ENCODE data around the gene MARVELD1. TPM values are rescaled to one million over a fixed set of nuclear protein-coding genes. Genes with fewer than 3 reads are reported as not detected.

MARVELD1 gene
- total RNA-seq: 11.2 and 12.5 TPM in 2 replicates

DNA sequence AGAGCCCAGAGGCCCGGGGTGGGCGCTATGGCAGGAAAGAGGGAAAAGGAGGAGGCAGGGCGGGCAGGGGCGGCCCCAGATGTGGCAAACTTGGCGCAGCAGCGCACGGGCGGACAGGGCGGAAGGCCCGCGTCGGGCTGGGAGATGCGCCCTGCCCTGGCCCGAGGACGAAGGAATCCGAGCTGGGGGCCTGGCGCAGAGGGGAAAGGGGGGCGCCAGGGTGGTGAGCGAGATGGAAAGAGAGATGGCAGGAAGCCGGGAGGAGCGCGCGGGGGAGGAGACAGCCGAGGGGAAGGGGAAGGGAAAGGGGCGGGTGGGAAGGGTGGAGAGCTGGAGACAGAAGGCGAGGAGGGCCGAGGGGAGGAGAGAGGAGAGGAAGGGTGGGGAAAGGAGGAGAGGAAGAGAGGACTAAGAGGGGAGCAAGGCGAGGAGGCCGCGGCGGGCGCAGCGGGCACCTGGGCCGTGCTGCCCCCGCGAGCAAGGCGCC lies at the start of gene MARVELD1:
MARVELD1 (plus strand) TSS at position 392 of the 487 bp plus-strand sequence. CDS start 147 bp downstream, outside the sequence.

DNA sequence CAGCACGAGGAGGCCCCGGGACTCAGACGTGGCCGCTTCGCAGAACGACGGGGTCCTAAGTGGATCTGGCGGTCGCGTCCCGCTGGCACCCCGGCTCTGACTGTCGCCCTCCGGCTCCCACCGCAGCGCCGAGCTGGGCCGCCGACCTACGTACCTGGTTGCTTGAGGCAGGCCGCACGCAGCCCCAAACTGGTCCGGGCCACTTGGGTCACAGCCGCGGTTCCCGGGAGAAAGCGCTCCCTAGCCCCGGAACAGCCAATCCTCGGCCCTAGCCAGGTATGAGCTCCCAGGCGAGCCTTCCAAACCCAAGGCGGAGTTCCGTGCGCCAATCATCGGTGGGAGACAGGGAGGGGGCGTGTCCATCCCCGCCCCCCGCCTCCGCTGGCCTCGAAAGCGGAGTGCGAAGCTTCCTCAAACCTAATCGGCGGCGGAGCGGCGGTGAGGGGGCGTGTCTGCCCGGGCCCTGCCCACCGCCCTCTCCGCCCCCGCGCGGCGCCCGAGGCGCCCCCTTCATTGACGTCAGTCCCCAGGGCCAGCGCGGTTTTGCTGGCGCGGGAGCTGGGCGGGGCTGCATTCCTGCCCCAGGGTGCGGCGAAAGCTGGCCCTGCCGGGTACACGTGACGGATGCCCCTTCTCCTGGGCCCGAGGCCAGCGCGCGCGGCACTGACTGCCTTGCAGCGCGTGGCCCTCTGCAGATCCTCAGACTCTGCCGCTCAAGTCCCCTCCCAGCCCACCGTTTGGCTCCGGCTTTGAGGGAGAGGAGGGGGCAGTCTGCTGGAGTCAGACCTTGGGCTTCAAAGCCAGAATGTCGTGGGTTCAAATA lies 26.4 kb upstream of the MARVELD1 start, which contains the start of gene AVPI1:
AVPI1 (minus strand) TSS at position 280 of the 823 bp plus-strand sequence. CDS start 7,336 bp downstream, outside the sequence.

DNA sequence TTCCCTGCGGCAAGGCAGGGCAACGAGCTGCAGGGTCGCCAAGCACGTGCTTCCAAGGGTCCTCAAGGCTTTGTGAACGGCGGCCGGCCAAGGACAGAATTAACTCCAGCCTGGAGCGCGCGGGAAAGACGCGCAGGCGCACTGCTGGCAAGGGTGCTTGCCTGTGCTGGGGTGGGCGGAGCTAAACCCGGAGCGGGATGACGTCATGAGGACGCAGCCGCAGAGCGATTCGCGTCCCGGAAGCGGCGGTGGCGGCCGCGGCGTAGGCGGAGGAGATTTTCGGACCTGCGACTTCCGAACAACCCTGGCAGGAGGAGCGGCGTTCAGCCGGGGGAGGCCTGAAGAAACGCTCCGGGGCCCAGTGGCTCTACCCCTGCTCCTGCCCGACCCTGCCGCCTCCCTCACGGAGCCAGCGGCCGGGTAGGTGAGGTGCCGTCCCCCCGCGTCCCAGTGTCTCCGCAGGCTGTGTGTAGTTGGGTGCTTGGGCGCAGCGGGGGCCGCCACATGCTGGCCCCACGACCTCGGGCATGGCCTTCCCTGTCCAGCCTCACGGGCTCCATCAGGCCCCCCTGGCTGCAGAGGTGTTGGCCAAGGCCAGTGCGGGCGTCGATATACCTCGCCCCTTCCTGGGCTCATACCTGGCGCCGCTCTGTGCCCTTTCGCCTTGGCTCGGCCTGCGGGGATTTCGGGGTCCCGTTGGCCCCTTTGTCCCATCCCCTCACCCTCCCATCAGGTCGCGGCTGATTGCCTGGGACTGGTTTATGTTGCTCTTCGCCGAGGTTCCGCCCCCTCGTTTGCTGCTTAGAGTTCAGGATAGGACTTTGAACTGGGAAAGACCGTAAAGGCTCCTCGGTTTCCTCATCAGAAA lies 23.6 kb downstream of the MARVELD1 start, which contains the start of gene ZFYVE27:
ZFYVE27 (plus strand) TSS at position 227 of the 868 bp plus-strand sequence. CDS start 1,350 bp downstream, outside the sequence.

Other genes starting within 250 kb of the MARVELD1 start
- gene MMS19, start 215.3 kb upstream of the MARVELD1 start, total RNA-seq: 56.8 and 83.9 TPM in 2 replicates
- 41.0 and 58.7 TPM in 2 replicates for gene UBTD1, start 214.8 kb upstream of the MARVELD1 start, total RNA-seq
- 0.36 and 0.56 TPM in 2 replicates for gene ANKRD2, start 141.0 kb upstream of the MARVELD1 start, total RNA-seq
- gene HOGA1, start 129.3 kb upstream of the MARVELD1 start, total RNA-seq: 0.09 and 0.18 TPM in 2 replicates
- not detected in 2 replicates for gene C10orf62, start 124.0 kb upstream of the MARVELD1 start, total RNA-seq
- gene MORN4, start 80.2 kb upstream of the MARVELD1 start, total RNA-seq: 3.1 TPM in 2 replicates
- 10.3 and 10.7 TPM in 2 replicates for gene PI4K2A, start 73.1 kb upstream of the MARVELD1 start, total RNA-seq
- 1.6 and 2.2 TPM in 2 replicates for gene AVPI1, start 26.5 kb upstream of the MARVELD1 start, total RNA-seq
- gene ZFYVE27, start 23.4 kb downstream of the MARVELD1 start, total RNA-seq: 13.8 and 21.4 TPM in 2 replicates
- gene SFRP5, start 58.3 kb downstream of the MARVELD1 start, total RNA-seq: not detected in 2 replicates
- under 0.01 TPM in 1 of 2 replicates, not detected in the other for gene GOLGA7B, start 136.1 kb downstream of the MARVELD1 start, total RNA-seq

Measured in endothelial cell of coronary artery (primary cell).